AG10803 (cell line): ENCODE results near the gene CCDC60.

Experiments used
- DNase-seq: peaks from one replicate; pipeline ENCODE4 v3.0.0; 2010; ENCODE audit warnings: low read depth
- H3K4me3 ChIP-seq: 2 replicates; pipeline ENCODE4 v1.5.1; 2011; ENCODE audit warnings: mild to moderate bottlenecking, low read length, control low read depth
- CTCF ChIP-seq: conservative IDR thresholded peaks from 2 replicates; pipeline ENCODE4 v1.5.1; 2011; ENCODE audit warnings: mild to moderate bottlenecking, low read length, control low read depth, inconsistent platforms

Gene CCDC60

DNA sequence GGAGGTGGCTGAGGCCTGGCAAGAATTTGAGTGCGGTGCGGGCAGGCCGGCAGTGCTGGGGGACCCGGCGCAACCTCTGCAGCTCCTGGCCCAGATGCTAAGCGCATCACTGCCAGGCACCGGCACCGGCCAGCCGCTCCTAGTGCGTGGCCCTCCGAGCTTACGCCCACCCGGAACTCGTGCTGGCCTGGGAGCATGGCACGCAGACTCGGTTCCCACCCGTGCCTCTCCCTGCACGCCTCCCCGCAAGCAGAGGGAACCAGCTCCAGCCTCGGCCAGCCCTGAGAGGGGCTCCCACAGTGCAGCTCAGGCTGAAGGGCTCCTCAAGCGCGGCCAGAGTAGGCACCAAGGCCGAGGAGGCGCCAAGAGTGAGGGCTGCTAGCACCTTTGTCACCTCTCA is 63.7 kb downstream of the CCDC60 start:
- no peak for TF ChIP-seq CTCF
- no peak for DNase-seq
- H3K4me3 ChIP-seq = no peak overlapping the region

DNA sequence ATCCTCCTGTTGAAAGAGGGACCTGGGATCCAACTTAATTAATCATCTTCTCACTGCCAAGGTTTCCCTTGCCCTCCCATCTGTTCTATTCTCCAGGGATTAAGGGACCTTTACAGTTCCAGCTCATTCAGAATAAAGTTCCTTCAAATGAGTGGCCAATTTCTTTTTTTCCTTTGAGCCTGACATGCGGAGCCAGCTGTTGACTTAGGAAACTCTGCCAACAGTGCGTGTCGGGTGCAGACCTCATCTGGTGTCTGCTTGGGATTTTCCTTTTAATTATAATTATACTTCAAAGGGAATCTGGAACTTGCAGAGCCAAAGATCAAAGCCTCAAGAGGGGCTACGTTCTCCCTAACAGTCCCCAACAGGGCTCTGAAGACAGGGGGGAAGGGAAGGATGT is 64.8 kb downstream of the CCDC60 start:
- TF ChIP-seq CTCF = no peak
- H3K4me3 ChIP-seq = no peak overlapping the region
- DNase-seq = no peak

DNA sequence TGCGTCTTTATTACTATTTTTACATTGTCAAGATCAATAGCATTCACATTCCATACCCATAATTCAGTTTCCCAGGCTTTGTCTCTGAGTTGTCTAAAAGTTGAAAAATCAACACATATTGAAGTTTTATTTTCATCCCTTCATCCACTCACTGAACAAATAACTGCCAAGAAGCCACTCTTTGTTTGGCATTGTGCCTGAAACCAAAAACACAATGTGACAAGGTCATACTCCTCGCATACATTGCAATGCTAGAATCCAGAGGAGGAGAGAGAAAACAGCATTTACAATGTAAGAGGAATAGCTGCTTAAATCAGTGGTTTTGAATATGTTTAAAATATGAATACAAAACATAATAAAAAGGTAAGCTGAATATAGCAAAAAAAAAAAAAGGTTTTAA is 71.8 kb downstream of the CCDC60 start:
- no peak for TF ChIP-seq CTCF
- DNase-seq = no peak
- H3K4me3 ChIP-seq = no peak overlapping the region

DNA sequence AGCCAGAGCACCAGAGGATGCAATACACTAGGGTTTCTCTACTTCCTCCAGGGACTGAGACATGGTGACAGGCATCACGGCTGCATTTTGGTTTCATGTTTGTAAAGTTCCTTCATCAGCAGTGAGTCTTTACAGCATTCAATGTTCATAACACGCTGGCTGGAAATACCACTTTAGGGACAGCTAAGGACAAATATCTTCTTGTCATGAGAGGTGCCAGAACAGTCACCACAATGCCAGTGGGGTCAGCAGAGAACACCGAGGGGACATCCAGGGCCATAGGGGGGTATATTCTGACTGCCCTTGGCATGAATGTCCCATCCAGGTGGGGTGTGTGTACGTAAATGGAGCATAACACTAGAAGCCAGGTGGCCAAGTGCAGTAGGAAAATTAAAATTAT is 72.3 kb downstream of the CCDC60 start:
- H3K4me3 ChIP-seq = no peak overlapping the region
- DNase-seq = no peak
- no peak for TF ChIP-seq CTCF

GRCh38 chr12:119409043-119409442 is 74.5 kb downstream of the CCDC60 start:
- no peak for TF ChIP-seq CTCF
- H3K4me3 ChIP-seq = no peak overlapping the region
- DNase-seq = no peak

DNA sequence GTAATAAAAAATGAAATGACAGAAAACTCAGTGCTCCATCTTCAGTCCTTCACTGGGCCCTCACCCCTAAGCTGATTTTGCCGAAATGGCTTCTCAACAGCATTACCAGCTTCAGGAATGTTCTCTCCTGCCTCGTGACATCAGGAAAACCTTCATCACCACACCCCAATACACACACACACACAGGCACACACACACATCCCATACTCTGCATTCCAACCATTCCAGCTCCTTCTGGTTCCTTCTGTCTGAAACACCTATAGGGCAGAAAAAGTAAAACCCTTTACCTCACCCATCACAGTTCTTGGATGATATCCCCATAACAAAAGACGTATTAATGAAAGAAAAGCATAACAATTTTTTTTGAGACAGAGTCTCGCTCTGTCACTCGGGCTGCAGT is 75.9 kb downstream of the CCDC60 start:
- H3K4me3 ChIP-seq = no peak overlapping the region
- no peak for TF ChIP-seq CTCF
- no peak for DNase-seq

GRCh38 chr12:119412306-119412705 is 77.8 kb downstream of the CCDC60 start:
- TF ChIP-seq CTCF = no peak
- no peak for DNase-seq

More at GRCh38 chr12:119412306-119412705, 77.8 kb downstream of the CCDC60 start:
- H3K4me3 ChIP-seq = no peak overlapping the region
